Keratinocyte (primary cell): Measurements from ENCODE around the gene GCK. TPM values are rescaled to one million over a fixed set of nuclear protein-coding genes. Genes with fewer than 3 reads are reported as not detected.

ENCODE experiments used
- DNase-seq: peaks from one replicate; pipeline ENCODE4 v3.0.0-alpha.2; 2011; ENCODE audit warnings: low read depth, missing footprints, low spot score
- FAIRE-seq: peaks from 2 replicates; lab custom pipeline; 2011; peaks lifted over from hg19 to GRCh38; lab: Jason Lieb, UNC
- H2AFZ ChIP-seq: 2 replicates; pipeline ENCODE4 v1.6.0; 2012; ENCODE audit warnings: low read length, control low read depth, inconsistent platforms; ENCODE audit not compliant: control insufficient read depth
- H3K27ac ChIP-seq: 2 replicates; pipeline ENCODE4 v1.5.1; 2011; ENCODE audit warnings: low read length; ENCODE audit not compliant: control insufficient read depth, insufficient read depth
- H3K27me3 ChIP-seq: 3 replicates; pipeline ENCODE4 v1.6.0; 2011; ENCODE audit warnings: low read length; ENCODE audit not compliant: control insufficient read depth, insufficient read depth; ENCODE audit errors: extremely low read depth
- H3K36me3 ChIP-seq, 2 experiments: 2 replicates in 1 of 2; 3 replicates in 1 of 2; pipeline ENCODE4 v1.5.1; 2011; ENCODE audit warnings: low read length in 2 of 2, mild to moderate bottlenecking in 1 of 2; ENCODE audit not compliant: control insufficient read depth in 2 of 2, insufficient read depth in 2 of 2; ENCODE audit errors: extremely low read depth in 1 of 2
- H3K4me1 ChIP-seq: 3 replicates; pipeline ENCODE4 v1.5.1; 2011; ENCODE audit warnings: low read length; ENCODE audit not compliant: control insufficient read depth, insufficient read depth; ENCODE audit errors: extremely low read depth
- H3K4me2 ChIP-seq: 3 replicates; pipeline ENCODE4 v1.6.0; 2011; ENCODE audit warnings: low read depth, low read length; ENCODE audit not compliant: control insufficient read depth, insufficient read depth; ENCODE audit errors: extremely low read depth
- H3K4me3 ChIP-seq, 3 experiments: fragments of 200-600 bp in 1 of 3; sonication (generic) in 1 of 3; 2 replicates in 2 of 3; 3 replicates in 1 of 3; pipeline ENCODE4 v1.5.1; 2011 to 2016; ENCODE audit warnings: low read length in 3 of 3, mild to moderate bottlenecking in 3 of 3, control low read depth in 2 of 3, inconsistent platforms in 1 of 3, low read depth in 1 of 3, mixed read lengths in 1 of 3, mixed run types in 1 of 3, moderate library complexity in 1 of 3; ENCODE audit not compliant: control insufficient read depth in 2 of 3, insufficient read depth in 2 of 3; ENCODE audit errors: extremely low read depth in 1 of 3
- H3K79me2 ChIP-seq: 2 replicates; pipeline ENCODE4 v1.6.0; 2012; ENCODE audit warnings: low read length; ENCODE audit not compliant: control insufficient read depth, insufficient read depth
- H3K9ac ChIP-seq: 3 replicates; pipeline ENCODE4 v1.6.0; 2011; ENCODE audit warnings: low read length; ENCODE audit not compliant: control insufficient read depth, insufficient read depth; ENCODE audit errors: extremely low read depth
- H3K9me1 ChIP-seq: 3 replicates; pipeline ENCODE4 v1.6.0; 2011; ENCODE audit warnings: low read length; ENCODE audit not compliant: control insufficient read depth, insufficient read depth; ENCODE audit errors: extremely low read depth
- H3K9me3 ChIP-seq: 2 replicates; pipeline ENCODE4 v1.5.1; 2012; ENCODE audit warnings: low read depth, low read length; ENCODE audit not compliant: control insufficient read depth
- H4K20me1 ChIP-seq: 3 replicates; pipeline ENCODE4 v1.6.0; 2011; ENCODE audit warnings: low read length; ENCODE audit not compliant: control insufficient read depth, insufficient read depth; ENCODE audit errors: extremely low read depth
- CTCF ChIP-seq, 3 experiments: IDR thresholded peaks in 1 of 3; conservative IDR thresholded peaks in 1 of 3; optimal IDR thresholded peaks in 1 of 3; 2 replicates in 2 of 3; 3 replicates in 1 of 3; pipeline versions ENCODE3 to v1.5.1; 2011; ENCODE audit warnings: low read length in 3 of 3, mild to moderate bottlenecking in 3 of 3, moderate library complexity in 2 of 3, control low read depth in 1 of 3, inconsistent platforms in 1 of 3; ENCODE audit not compliant: insufficient read depth in 2 of 3; ENCODE audit errors: extremely low read depth in 1 of 3
- EZH2 ChIP-seq: IDR thresholded peaks from one replicate; pipeline ENCODE4 v1.6.1; 2012; ENCODE audit warnings: inconsistent platforms, mild to moderate bottlenecking, low read length, moderate library complexity
- dilution Hi-C: fragments of 300-500 bp; cut with MboI; formaldehyde crosslinking; loops from one replicate; pipeline ENCODE4 v1.7.0; 2020; ENCODE audit warnings: low sequenced_read_pairs; ENCODE audit not compliant: extremely low pct_ligation_motif_present
- polyA plus RNA-seq, 5 experiments: library from polyadenylated mRNA; depleted of rRNA in 3 of 5; stranded (reverse) in 3 of 5; stranded (forward) in 1 of 5; unstranded in 1 of 5; fragments of >200 nt; gene quantifications; 1 replicate in 1 of 5; 2 replicates in 3 of 5; 3 replicates in 1 of 5; pipeline versions ENCODE4 v1.2.1 to v1.2.3, GENCODE V29; 2011 to 2012; ENCODE audit warnings: missing spikeins in 2 of 5, low read depth in 1 of 5, low replicate concordance in 1 of 5

The GCK gene
- polyA plus RNA-seq, 1 donor (not counting 4 experiments of a cell fraction or from before 2014, with no cell fraction given) = not detected

DNA sequence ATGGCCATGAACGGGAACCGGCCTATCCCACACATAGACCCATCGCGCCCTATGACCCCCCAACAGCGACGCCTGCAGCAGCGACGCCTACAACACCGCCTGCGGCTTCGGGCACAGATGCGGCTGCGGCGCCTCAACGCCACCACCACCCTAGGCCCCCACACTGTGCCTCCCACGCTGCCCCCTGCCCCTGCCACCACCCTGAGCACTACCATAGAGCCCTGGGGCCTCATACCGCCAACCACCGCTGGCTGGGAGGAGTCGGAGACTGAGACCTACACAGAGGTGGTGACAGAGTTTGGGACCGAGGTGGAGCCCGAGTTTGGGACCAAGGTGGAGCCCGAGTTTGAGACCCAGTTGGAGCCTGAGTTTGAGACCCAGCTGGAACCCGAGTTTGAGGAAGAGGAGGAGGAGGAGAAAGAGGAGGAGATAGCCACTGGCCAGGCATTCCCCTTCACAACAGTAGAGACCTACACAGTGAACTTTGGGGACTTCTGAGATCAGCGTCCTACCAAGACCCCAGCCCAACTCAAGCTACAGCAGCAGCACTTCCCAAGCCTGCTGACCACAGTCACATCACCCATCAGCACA is 75.4 kb downstream of the GCK start:
- TF ChIP-seq EZH2 (no peak), CTCF (optimal IDR thresholded peaks at IDR 0.05 in 1 of 3, IDR thresholded peaks at IDR 0.05 in 1 of 3, conservative IDR thresholded peaks at IDR 0.05 in 1 of 3; ENCODE audit: extremely low read depth in 1 of 3, insufficient read depth in 2 of 3, low read length in 3 of 3) (no peak)
- dilution Hi-C loops = no loop called here
- no peaks in the 10 kb centered on the region for H4K20me1 ChIP-seq
- H3K79me2 ChIP-seq = no peaks in the 10 kb centered on the region
- H3K9me1 ChIP-seq = no peaks in the 10 kb centered on the region
- no peak overlapping the region for H2AFZ ChIP-seq
- no peak for FAIRE-seq
- no peak overlapping the region for H3K9ac ChIP-seq
- H3K4me3 ChIP-seq = no peak overlapping the region
- H3K9me3 ChIP-seq = no peaks in the 10 kb centered on the region
- no peaks in the 10 kb centered on the region for H3K27me3 ChIP-seq
- H3K4me1 ChIP-seq = no peaks in the 10 kb centered on the region
- H3K4me2 ChIP-seq = no peak overlapping the region
- DNase-seq = no peak
- no peak overlapping the region for H3K27ac ChIP-seq
- peaks cover 9 to 27% of the 10 kb centered on the region in 2 experiments for H3K36me3 ChIP-seq

- no peak overlapping the region for H3K9ac ChIP-seq
- FAIRE-seq = no peak
- dilution Hi-C loops = no loop called here
Observed at GRCh38 chr7:44112997-44113763, 76.1 kb downstream of the GCK start.

More at GRCh38 chr7:44112997-44113763, 76.1 kb downstream of the GCK start:
- Histone ChIP-seq H3K27me3 (no peaks in the 10 kb centered on the region), H3K4me2 (peak overlapping the region; percentile 37), H2AFZ (no peak overlapping the region), H3K27ac (no peak overlapping the region), H3K4me3 (no peak overlapping the region), H3K36me3 (peaks cover 9 to 27% of the 10 kb centered on the region in 2 experiments), H3K4me1 (no peaks in the 10 kb centered on the region), H3K9me3 (no peaks in the 10 kb centered on the region), H3K79me2 (no peaks in the 10 kb centered on the region), H3K9me1 (no peaks in the 10 kb centered on the region), H4K20me1 (no peaks in the 10 kb centered on the region)
- no peak for TF ChIP-seq CTCF (optimal IDR thresholded peaks at IDR 0.05 in 1 of 3, IDR thresholded peaks at IDR 0.05 in 1 of 3, conservative IDR thresholded peaks at IDR 0.05 in 1 of 3; ENCODE audit: extremely low read depth in 1 of 3, insufficient read depth in 2 of 3, low read length in 3 of 3)
- no peak for TF ChIP-seq EZH2
- DNase-seq = no peak
